NCI-H1694 (cell line): ENCODE results near the gene TRIM61.
"Not testable (repeated sequence)": the region's sequence is repeated elsewhere in the genome, so short reads cannot be mapped to it uniquely, and the experiment has no call there.

Source experiments
- DNase-seq: peaks from one replicate; lab custom pipeline; 2025; lab: John Stamatoyannopoulos, UW

The TRIM61 gene

GRCh38 chr4:164977243-164978164 lies at the start of gene TRIM61:
Gene TRIM61, minus strand, starts transcription at chr4:164977657. Its CDS starts 7,655 bp downstream, at chr4:164970002.
- no peak for DNase-seq

DNA sequence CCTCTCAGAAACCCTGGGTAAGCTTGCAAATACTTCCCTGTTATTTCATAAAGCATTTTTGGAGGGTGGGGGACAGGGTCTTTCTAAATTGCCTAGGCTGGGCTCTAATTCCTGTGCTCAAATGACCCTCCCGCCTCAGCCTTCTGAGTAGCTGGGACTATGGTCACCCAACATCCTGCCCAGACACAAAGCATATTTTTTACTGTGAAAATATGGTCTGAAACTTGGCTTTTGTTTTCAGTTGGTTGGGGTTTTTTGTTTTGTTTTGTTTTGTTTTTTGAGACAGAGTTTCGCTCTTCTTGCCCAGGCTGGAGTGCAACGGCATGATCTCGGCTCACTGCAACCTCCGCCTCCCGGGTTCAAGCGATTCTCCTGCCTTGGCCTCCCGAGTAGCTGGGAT lies 48.3 kb upstream of the TRIM61 start:
- not testable (repeated sequence) for DNase-seq

- DNase-seq = not testable (repeated sequence)
Measured at GRCh38 chr4:165019995-165020394, 42.5 kb upstream of the TRIM61 start.

DNA sequence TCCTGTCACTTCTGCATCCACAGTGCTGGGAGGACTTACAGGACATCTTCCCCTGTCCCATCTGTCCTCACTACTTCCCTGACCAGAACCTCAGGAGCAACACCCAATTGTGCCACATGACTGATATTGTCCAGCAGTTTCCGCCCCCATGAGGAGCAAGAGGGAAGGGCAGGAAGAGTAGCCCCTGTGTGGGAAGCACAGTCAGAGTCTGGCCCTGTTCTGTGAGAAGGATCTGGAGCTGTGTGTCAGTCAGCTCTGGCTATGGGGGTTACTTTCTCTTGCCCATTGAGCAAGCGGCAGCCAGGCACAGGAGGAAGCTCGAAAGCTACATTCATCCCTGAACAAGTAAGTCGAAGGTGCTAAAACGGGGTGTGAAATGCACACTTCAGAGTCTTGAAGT lies 39.5 kb upstream of the TRIM61 start:
- DNase-seq = no peak

DNA sequence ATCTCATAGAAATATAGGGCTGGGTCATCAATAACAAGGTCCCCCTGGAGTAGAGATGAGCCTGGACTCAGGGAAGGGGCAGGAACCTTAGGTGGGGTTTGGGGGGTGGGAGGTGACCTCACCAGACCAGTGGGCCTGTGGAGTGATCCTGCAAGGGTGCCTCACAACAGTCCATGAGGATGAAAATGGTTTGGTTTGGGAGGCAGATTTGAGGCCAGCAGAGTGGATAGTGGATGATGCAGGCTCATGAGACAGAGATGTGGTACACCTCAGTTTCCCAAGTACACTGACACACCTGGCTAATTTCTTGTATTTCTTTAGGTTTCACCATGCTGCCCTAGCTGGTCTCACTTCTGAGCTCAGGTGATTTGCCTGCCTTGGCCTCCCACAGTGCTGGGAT lies 36.2 kb upstream of the TRIM61 start:
- DNase-seq = no peak

- no peak for DNase-seq
Measured at GRCh38 chr4:165011403-165011802, 33.9 kb upstream of the TRIM61 start.

DNA sequence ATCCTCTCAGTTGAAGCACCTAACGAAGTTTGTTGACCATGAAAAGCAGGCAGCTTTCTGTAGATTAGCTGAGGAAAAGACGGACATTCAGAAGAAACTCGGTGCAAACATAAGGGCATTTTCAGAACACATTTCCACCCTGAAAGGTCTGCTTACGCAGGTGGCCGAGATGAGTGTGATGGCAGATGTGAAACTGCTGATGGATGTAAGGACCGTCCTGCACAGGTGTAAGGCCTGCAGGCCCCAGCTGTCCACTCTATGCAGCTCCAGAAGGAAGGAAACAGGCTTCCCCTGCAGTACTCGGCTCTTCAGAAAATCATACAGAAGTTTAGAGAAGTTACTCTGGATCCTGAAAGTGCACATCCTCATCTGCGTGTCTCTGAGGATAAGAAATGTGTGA lies 33.5 kb upstream of the TRIM61 start:
- DNase-seq = no peak

GRCh38 chr4:165010487-165010886 lies 33.0 kb upstream of the TRIM61 start:
- no peak for DNase-seq

DNA sequence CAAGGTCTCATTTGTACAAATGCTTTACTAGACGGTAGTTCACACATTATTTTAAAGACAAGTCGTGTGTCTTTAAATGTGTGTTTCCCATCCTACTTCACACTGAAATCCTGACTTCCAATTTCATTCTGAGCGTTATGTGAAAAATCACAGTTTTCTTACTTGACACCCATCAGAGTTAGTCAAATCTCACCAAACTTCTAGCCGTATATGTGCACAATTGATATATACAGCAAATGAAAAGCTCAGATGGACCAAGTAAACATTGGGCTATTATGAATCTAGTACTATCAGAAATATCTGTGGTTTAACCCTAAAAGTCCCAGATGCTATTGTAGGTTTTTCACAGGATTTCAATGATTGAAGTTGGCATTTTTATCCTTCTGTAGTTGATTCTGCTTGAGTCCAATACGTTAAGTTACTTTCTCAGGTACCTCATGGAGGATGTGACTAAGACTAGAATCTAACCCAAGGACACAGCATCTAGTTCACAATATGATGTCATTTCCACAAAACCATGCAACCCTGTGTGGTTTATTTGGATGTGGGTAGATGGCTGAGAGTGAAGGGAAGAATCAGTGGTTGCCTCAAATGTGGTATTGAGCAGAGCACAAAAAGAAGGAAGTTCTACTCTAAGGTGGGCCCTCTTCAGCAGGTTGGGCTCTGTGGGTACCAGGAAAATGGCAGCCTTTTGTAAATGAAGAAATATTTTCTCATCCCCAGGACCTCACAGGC lies 32.2 kb upstream of the TRIM61 start:
- DNase-seq = no peak

- no peak for DNase-seq
Measured at GRCh38 chr4:165006886-165007285, 29.4 kb upstream of the TRIM61 start.

- no peak for DNase-seq
Measured at GRCh38 chr4:165006456-165006855, 29.0 kb upstream of the TRIM61 start.

- DNase-seq = no peak
Measured at GRCh38 chr4:165005352-165005925, 28.0 kb upstream of the TRIM61 start.

DNA sequence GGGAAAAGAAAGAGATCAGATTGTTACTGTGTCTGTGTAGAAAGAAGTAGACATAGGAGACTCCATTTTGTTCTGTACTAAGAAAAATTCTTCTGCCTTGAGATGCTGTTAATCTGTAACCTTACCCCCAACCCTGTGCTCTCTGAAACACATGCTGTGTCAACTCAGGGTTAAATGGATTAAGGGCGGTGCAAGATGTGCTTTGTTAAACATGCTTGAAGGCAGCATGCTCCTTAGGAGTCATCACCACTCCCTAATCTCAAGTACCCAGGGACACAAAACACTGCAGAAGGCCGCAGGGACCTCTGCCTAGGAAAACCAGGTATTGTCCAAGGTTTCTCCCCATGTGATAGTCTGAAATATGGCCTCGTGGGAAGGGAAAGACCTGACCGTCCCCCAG lies 24.5 kb upstream of the TRIM61 start:
- not testable (repeated sequence) for DNase-seq

DNA sequence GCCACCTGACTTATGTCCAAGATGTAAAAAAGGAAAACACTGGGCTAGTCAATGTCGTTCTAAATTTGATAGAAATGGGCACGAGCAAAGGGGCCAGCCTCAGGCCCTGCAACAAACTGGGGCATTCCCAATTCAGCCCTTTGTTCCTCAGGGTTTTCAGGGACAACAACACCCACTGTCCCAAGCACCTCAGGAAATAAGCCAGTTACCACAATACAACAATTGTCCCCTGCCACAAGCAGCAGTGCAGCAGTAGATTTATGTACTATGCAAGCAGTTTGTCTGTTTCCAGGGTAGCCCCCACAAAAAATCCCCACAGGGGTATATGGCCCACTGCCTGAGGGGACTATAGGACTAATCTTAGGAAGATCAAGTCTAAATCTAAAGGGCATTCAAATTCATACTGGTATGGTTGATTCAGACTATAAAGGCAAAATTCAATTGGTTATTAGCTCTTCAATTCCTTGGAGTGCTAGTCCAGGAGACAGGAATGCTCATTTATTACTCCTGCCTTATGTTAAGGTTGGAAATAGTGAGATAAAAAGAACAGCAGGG lies 21.1 kb upstream of the TRIM61 start:
- DNase-seq = not testable (repeated sequence)

GRCh38 chr4:164997941-164998340 lies 20.5 kb upstream of the TRIM61 start:
- no peak for DNase-seq

GRCh38 chr4:164997324-164997723 lies 19.9 kb upstream of the TRIM61 start:
- no peak for DNase-seq

- DNase-seq = not testable (repeated sequence)
Measured at GRCh38 chr4:164996123-164996522, 18.7 kb upstream of the TRIM61 start.

DNA sequence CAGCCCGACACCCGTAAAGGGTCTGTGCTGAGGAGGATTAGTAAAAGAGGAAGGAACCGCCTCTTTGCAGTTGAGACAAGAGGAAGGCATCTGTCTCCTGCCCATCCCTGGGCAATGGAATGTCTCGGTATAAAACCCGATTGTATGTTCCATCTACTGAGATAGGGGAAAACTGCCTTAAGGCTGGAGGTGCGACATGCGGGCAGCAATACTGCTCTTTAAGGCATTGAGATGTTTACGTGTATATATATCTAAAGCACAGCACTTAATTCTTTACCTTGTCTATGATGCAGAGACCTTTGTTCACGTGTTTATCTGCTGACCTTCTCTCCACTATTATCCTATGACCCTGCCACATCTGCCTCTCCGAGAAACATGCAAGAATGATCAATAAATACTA lies 13.3 kb upstream of the TRIM61 start:
- not testable (repeated sequence) for DNase-seq

- no peak for DNase-seq
Measured at GRCh38 chr4:164989471-164989870, 12.0 kb upstream of the TRIM61 start.

DNA sequence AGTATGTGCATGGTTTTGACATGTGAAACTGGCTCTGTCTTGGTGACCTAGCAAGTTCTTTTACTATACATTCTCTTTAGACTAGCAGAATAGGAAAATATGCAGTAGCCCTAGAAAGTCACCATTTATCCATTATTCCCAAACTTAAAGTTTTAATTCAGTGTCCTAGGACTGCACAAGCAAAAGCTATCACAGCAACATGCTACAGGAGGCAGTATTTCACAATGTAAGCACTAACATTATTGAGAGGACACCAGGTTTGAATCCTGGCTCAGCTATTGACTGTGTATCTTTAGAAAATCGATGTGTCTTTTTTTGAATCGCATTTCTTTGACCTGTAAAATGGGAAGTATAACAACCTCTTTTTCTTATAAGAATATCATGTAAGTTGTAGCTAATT lies 5.5 kb downstream of the TRIM61 start:
- not testable (repeated sequence) for DNase-seq

DNA sequence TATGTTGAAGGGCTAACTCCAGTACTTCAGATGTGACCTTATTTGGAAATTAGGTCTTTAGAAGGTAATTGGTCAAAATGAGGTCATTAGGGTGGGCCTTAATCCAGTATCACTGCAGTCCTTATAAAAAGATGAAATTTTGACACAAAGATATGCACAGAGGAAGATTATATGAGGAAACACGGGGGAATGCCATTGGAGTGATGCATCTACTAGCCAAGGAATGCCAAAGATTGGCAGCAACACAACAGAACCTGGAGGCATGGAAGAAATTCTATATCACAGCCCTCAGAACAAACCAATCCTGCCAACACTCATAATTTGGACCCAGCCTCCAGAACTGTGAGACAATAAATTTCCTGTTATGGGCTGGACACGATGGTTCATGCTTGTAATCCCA lies 17.6 kb downstream of the TRIM61 start:
- no peak for DNase-seq

DNA sequence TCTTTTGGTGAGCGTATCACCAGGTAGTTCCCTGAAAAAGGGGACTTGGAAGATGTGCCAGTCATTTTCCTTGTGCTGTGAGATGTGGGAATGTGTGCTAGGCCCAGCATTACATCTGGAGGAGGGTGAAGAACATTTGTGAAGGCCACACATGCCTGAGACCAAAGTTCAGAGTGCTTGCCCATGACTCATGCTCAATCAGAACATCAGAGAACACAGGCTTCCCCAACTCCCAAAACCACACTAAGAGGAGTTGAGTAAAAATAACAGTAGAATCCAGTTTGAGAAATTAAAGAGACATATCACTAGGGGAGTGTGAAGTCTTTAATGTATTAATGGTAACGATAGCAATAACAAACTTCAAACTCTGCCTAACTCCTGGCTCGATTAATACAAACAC lies 18.0 kb downstream of the TRIM61 start:
- not testable (repeated sequence) for DNase-seq
